T-helper 2 cell (primary cell): ENCODE data around the gene PLIN1.
A peak's percentile ranks its signal among the peaks of the same experiment; 100 is the strongest.

Source experiments
- DNase-seq, 5 experiments: peaks; one replicate each; pipeline versions ENCODE4 v3.0.0 to v3.0.0-alpha.2; 2012 to 2022

The PLIN1 gene

GRCh38 chr15:89652131-89652530 lies 27.0 kb downstream of the PLIN1 start:
- no peak for DNase-seq

DNA sequence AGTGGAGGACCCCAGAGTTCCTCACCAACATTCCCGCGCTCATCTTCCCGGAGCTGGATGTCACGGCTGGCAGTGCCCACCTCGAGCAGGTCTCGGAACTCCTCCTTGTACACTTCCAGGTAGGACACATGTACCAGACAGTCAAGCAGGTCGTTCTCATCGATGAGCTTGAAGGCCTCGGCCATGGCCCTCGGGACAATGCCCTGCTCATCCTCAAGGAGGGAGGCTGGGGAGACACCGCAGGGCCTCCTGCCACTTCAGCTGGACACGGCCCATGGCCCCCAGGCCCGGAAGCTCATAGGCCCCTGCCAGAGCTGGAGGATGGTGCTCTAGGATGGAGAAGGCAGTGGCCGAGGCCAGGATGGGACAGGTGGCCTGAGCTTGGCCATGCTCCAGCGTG lies 29.5 kb downstream of the PLIN1 start:
- no peak for DNase-seq

- DNase-seq = no peak
Observed at GRCh38 chr15:89649013-89649625, 30.0 kb downstream of the PLIN1 start.

DNA sequence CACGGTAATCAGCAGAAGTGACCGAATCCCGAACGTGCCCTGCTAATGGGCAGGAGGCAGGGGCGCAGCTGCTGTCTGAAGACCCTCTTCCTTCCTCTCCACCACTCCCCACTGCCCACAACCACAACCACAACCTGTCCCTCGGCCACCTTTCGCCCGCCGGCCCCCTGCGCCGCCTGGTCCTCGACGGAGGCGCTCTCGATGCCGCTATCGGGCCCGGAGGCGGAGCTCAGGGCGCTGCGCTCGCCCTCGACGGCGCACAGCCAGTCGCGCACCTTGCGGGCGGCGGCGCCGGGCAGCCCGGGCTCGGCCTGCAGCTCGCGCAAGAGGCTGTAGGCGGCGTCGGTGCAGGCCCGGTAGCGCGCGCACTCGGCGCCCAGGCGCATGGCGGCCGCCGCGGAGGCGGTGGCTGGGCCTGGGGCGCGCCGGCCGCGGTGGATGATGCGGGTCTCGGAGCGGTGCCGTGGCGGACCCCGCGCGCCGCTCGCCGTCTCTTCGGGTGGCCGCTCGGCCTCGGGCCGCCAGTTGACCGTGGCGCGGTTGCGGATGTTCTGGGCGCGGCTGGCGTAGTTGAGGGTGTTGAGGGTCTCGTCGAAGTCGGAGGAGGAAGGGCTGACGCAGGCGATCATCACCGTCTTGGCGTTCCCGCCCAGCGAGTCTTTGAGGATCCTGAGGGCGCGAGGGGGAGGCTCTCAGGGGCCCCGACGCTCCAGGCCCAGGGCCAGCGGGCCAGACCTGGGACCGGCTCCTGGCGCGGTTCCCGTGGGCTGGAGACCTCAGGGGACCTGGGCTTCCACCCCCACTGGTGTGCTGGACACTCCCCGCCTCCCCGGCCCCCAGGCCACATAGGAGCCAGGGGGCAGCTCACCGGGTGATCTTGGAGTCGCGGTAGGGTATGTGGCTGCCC lies 30.8 kb downstream of the PLIN1 start:
- no peak for DNase-seq

- DNase-seq = peak in 4 of 5 experiments; percentile 36 to 49 (median 45)
Observed at GRCh38 chr15:89647191-89647851, 31.8 kb downstream of the PLIN1 start.

GRCh38 chr15:89646416-89647141 lies 32.6 kb downstream of the PLIN1 start:
- no peak for DNase-seq

GRCh38 chr15:89645680-89646079 lies 33.5 kb downstream of the PLIN1 start:
- no peak for DNase-seq

- no peak for DNase-seq
Observed at GRCh38 chr15:89642106-89642505, 37.1 kb downstream of the PLIN1 start.

- DNase-seq = no peak
Observed at GRCh38 chr15:89641053-89641452, 38.1 kb downstream of the PLIN1 start.

- no peak for DNase-seq
Observed at GRCh38 chr15:89640245-89640644, 38.9 kb downstream of the PLIN1 start.

DNA sequence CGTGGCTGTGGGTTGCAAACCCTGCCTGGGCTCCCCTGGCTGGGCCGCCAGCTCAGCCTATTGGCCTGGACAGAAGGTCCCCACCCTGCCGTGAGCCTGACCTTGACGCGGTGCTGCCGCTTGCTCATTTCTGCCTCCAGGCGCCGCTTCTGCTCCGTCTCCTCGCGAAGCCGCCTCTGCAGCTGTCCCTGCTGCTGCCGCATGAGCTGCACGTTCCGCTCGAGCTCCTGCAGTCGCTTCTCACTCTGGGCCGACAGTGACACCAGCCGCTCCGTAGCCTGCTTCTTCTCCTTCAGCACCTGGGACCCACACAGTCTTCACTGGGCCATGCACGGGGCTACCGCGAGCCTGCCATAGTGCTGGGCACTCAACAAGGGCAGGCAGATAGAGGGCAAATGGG lies 45.6 kb downstream of the PLIN1 start:
- no peak for DNase-seq

GRCh38 chr15:89632563-89633430 lies 46.4 kb downstream of the PLIN1 start:
- no peak for DNase-seq

- DNase-seq = no peak
Observed at GRCh38 chr15:89631902-89632264, 47.3 kb downstream of the PLIN1 start.

DNA sequence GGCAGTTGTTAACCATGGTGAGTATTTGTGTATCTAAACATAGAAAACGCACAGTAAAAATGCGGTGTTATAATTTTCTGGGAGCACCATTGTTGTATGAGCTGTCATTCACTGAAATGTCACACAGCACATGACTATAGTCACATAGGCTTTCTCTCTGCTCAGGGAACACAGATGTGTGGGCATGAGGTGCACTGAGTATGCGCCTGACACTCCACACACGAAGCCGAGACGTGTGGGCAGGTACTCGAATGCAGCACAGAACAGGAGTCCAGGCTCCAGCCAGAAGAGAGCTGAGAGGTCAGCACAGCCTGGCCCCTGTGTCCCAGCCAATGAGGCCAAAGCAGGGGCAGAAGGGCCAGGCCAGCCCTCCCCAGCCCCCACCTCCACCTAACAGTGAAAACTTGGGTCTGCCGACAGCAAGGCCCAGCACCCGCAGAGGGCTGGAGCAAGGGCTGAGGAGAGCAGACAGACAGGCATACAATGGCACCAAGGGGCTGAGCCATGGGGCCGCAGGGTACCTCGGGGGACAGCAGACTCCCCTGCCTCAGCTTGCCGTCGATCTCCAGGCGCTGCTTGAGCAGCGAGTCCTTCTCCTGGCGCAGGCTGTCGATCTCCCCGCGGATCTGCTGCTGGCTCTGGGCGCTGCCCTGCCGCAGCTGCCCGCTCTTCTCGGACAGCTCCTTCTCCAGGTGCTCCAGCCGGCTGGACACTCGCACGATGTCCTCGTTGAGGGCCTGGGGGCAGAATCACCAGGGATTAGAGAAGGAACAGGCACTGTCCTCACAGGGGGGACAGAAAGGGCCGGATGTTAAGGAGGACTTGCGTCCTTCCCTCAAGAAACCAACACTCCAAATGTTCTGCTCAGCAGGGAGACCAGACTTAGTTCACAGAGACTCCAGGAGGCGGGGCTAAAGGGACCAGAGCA lies 47.9 kb downstream of the PLIN1 start:
- DNase-seq = no peak

- no peak for DNase-seq
Observed at GRCh38 chr15:89630260-89630659, 48.9 kb downstream of the PLIN1 start.

DNA sequence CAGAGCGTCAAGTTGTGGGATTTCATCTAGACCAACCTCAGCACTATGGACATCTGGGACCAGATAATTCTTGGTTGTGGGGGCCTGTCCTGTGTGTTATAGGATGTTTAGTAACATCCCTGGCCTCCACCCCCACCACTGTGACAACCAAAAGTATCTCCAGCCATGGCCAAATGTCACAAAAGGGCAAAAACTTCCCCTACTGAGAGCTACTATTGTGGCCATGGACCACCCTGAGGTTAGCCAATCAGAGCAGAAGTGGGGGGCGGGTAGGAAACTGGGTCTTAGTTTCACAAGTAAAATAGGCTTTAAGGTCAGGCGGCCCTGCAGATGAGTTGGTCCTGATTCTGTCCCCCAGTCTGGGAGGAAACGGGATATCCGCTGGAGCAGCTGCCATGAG lies 49.3 kb downstream of the PLIN1 start:
- DNase-seq = no peak

GRCh38 chr15:89628806-89629715 lies 50.1 kb downstream of the PLIN1 start:
- DNase-seq = no peak

GRCh38 chr15:89628301-89628700 lies 50.9 kb downstream of the PLIN1 start:
- no peak for DNase-seq

DNA sequence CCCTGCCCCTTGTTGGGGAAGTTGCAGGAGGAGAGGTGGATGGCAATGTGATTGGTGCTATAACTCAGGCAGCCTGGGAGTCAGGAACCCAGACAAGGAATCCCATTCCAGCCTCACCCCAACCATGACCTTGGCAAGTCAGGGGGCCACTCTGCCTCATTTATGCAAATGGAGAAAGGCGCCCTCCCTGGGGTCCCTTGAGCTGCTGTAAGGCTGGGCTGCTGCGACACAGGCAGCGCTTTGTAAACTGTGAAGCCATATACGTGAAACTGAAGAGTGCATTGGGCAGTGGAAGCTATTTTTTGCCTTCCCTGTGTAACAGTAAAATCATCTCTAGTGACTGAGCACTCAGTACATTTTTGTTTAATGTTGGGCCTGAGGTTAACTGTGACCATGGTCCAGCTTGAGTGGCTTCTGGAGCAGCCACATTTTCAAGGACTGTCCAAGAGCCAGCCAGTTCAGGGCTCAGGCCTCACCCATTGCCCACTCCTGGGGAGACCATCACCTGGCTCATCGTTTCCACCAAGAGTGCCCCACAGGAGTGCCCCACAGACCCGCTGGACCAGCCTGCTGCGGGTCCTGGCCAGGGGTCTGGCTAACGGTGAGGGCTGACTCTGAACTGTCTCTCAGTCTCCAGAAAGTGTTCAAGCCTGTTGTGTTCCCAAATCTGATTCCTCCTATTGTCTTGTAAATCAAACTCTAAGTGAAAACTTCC lies 51.8 kb downstream of the PLIN1 start:
- no peak for DNase-seq
